ENCODE measurements around the gene SLC13A1. TPM values are rescaled to one million over a fixed set of nuclear protein-coding genes. Genes with fewer than 3 reads are reported as not detected.

Gene SLC13A1
- polyA plus RNA-seq, result not detected in 2 replicates

GRCh38 chr7:123199883-123200282 lies at the start of gene SLC13A1:
Gene SLC13A1, minus strand, starts transcription at chr7:123199969. Its CDS starts 23 bp downstream, at chr7:123199946.

Other genes starting within 250 kb of the SLC13A1 start
- gene TAS2R16, start 204.3 kb downstream of the SLC13A1 start, polyA plus RNA-seq, result not detected in 2 replicates